HK-2 (cell line): ENCODE measurements around the gene HHIPL2.
A peak's percentile ranks its signal among the peaks of the same experiment; 100 is the strongest.

Experiments used
- DNase-seq: peaks from one replicate; pipeline ENCODE4 v3.0.0-alpha.2; 2018; ENCODE audit not compliant: unreplicated experiment

The HHIPL2 gene

DNA sequence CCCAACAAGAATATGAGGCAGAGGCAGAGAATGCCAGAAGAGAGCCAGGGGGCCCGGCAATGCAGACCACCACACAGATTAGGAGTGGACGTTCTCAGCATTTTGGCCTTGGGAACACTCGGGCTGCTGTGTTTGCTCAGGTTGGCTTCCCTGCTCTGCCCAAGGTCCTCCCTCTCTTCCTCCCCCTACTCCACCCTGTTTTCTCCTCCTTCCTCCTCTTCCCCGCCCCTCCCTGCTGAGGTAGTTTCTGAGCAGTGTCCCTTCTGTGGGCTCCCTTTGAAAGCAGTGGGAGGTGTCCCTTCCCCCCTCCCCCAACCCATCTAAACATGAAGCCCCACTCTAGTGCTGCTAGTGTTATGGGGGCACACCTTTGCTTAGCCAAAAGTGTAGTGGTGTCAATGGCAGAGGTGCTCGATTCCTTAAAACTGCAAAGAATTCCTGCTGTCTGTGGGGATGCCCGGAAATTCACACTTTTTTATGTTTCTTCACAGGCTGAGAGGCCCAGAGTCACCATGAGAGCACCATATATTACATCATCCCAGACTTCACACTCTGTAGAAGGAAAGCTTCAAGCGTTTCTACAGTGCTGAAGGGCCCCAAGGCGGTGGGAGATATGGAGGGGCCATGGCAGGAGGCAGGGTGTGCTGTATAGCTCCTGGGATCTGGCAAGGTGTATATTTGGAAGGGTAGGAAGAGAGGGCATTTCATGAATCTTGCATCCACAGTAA lies at the start of gene HHIPL2:
HHIPL2 (minus strand) TSS at position 161 of the 728 bp plus-strand sequence; CDS start at position 101, 60 bp downstream.
- no peak for DNase-seq

DNA sequence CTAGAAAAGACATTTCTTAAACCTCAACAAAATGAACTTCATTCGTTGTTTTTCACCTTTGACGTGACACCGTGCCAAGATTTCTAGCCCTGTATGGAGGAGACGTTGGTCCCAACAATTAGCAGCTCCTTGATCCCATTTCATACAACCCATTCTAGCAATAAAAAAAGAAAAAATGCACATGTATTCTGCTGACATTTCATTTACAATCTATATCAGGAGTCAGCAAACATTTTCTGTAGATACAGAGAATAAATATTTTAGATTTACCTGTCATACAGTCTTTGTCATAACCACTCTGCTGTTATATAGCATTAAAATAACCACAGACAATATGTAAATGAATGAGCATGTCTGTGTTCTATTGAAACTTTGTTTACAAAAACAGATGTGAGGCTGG lies 48.8 kb upstream of the HHIPL2 start:
- no peak for DNase-seq

DNA sequence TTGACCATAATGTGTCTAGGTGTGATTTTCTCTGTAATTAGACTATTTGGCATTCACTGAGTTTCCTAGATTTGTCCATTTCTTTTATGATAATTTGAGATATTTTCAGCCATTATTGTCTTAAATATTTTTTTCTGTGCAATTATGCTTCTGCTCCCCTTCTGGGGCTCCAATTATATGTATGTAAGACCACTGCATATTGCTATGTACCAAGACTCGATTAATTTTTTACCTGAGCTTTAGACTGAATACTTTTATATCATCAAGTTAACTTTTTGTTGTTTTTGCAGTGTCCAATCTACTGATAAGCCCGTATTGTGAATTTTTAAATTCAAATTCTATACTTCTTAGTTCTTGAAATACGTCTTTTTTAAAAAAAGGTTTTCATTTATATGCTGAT lies 46.9 kb upstream of the HHIPL2 start:
- no peak for DNase-seq

DNA sequence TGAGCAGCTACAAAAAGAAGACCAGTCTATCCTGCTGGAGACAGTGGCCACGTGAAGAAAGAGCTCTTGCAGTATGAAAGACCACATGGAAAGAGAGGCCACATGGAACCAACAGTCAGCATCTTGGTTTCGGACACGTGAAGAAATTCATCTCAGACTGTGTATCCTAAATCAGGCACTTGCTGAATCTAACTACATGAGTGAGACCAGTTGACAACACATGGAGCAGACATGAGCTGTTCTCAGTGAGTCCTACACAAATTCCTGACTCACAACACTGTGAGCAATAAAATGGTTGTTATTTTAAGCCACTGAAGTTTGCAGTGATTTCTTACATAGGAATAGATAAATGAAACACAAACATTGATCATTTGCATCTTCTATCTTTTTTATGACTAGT lies 44.3 kb upstream of the HHIPL2 start:
- no peak for DNase-seq

DNA sequence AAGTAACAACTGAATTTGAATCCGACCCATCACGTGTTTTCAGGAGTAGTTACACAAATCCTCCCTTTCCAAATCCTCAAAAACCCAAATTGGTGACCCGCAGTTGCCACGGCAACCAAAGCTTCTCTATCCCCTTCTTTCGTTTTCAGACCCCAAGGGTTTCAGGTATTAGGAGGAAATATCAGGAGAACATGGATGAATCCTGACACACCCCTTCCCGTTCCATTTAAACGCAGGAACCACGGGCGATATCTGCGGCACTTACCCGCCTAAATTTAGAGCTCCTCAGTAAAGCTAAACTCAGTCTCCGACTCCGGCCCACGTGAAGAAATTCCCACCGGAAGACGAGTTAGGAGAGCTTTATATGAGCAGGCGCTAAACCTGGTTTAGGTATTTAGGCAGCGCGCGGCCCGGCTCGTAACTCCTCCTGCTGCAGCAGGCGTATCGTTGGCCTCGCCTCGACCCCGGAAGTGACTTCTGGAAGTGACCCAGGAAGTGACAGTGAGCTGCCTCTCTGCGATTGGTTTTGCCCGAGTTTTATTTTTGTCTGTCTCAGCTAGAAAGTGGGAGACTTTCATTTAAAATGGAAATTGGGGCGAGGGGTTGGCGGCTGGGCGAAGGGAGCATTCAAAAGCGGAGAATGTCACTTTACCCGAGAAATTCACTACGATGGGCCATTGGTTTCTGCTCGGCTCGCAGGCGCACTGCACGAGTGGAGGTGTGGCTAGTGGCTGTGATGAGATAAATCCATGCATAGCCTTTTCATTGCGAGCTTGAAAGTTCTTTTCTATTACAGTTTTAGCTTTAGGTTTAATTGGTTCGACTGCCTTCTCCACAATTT lies 41.8 kb upstream of the HHIPL2 start, which contains the start of gene TAF1A:
TAF1A (minus strand) TSS at position 472 of the 841 bp plus-strand sequence.
- DNase-seq = peak; percentile 92

DNA sequence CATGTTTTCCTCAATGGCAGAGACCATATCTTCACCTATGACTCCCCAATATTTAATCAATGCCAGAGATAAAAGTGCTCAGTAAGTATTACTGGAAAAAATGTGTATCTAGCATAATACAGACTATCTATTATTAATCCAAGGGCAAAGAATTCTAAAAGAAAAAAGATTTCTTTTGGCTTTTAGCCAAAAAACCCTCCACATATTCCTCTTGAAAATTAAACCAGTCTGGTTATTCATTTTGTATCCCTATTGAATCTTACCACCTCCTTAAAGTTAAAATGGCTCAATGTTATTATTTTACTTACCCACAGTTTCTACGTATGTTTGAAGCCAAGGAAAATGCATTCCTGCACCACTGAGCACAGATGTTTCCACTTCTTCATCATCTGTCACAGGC lies 40.2 kb upstream of the HHIPL2 start:
- DNase-seq = no peak

DNA sequence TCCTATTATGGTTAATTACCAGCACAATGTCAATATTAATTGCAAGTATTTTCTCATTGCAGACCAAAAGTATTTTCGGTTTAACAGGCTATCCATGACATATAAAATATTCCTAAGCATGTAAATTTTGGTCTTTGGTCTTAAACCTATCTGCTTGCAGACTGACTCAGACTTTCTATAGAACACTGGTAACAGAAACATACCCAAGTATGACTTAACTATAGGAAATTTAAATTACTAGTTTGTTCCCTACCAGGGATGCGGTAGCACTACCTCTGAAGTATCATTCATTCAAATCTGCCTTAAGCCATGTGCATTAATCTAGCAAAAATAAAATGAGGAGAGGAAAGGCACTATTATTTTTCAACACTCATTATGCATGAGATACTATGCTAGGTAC lies 38.9 kb upstream of the HHIPL2 start:
- no peak for DNase-seq

DNA sequence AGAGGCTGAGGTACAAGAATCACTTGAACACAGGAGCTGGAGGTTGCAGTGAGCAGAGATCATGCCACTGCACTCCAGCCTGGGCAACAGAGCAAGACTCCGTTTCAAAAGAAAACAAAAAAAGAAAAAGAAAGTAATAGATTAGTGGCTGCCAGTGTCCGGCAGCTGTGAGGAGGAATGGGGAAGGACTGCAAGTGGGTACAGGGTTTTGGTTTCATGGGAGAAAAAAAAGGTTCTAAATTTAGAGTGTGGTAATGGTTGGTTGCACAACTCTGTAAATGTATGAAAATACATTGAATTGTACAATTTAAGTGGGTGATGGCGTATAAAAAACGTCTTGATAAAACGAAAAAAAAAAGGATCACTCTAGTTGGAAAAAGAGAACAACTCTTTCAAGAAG lies 35.2 kb upstream of the HHIPL2 start:
- DNase-seq = no peak

DNA sequence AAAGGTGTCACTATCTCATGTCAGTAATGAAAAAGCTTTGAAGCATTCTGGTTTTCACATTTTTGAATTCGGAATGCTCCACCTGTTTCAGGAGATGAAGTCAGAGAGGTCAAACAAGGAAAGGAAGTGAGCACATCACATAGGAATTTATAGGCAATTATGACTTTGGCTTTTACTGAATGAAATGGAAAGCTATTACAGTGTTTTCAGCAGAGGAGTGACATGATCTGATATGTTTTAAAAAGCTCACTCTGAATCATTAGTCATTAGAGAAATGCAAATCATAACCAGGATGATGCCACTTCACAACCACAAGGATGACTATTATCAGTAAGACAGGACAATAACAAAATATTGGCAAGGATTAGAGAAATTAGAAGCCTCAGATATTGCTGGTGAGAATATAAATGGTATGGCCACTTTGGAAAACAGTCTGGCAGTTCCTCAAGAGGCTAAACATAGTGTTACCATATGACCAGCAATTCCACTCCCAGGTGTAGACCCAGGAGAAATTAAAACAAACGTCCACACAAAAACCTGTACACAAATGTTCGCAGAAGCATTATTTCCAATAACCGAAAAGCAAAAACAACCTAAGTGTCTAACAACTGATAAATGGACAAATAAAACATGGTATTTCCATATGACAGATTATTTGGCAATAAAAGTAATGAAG lies 34.3 kb upstream of the HHIPL2 start:
- no peak for DNase-seq

DNA sequence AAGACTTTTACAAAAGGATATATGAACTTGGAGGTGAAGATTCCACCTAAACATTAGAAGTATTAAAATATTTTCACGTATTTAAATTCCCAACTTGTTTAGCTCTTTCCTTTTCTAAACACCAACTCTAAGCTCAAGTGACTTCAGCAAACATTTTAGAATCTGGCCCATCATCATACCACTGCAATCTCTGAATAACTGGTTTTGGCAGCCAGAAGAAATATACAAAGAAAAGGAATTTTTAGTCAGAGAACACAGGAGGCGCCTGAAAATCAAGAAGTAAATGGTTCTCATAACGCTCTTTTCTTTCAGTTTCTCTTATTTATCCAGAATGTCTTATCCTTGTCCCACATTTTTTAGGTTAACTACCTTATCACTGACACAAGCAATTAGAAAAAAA lies 31.4 kb upstream of the HHIPL2 start:
- no peak for DNase-seq

DNA sequence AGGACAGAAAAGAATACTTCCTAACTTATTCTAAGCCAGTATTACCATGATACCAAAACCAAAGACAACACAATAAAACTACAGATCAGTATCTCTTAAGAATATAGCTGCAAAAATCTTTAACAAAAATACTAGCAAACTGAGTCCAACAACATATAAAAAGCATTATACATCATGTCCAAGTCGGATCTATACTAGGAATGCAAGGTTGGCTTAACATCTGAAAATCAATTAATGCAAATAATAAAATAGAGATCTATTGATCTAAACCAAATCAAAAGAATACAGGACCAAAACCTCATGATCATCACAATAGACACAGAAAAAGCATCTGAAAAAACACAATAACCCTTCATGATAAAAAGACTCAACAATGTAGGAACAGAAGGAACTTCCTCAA lies 22.9 kb upstream of the HHIPL2 start:
- DNase-seq = no peak

DNA sequence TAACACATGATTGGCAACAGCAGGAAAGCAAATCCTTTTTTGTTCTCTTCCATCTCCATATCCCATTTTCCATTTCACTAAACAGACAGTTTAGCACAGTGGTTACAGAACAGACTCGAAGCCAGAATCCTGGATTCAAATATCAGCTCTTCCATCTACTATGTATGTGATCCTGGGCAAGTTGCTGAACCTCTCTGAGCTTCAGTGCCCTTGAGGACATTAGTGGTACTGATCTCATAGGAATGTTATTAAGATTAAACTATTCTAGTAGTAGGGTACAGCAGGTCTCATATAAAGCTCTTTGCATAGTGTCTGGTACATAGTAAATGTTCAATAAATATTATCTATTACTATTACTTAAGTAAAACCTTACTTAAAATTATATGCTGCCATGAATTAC lies 13.8 kb upstream of the HHIPL2 start:
- no peak for DNase-seq

DNA sequence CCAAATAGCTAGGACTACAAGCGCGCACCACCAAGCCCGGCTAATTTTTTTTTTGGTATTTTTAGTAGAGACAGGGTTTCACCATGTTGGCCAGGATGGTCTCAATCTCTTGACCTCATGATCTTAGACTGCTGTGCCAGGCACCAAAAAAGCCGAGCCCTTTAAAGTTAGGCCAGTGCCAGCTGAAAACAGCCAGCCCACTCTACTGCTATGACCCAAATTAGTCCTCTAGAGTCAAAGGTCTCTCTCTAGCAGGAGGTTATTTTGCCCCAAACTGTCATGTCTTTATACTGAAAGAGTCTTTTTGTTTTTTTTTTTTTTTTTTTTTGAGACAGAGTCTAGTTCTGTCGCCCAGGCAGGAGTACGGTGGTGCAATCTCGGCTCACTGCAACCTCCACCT lies 9.7 kb upstream of the HHIPL2 start:
- no peak for DNase-seq

DNA sequence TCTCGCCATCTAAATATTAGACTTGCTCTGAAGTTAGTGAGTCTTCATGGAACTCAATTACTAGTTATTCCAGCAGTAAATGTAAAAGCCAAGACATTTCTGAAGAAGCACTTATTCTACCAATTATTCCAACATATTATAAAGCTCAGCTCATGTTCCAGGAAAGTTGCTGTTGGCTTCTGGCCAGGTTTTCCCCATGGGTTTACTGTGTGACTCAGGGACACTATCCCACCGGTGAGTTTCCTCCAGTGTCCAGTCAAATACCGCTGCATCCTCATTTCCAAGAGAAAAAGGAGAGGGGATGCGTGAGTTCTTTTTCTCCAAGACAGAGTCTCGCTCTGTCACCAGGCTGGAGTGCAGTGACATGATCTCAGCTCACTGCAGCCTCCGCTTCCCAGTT lies 9.2 kb upstream of the HHIPL2 start:
- DNase-seq = no peak

DNA sequence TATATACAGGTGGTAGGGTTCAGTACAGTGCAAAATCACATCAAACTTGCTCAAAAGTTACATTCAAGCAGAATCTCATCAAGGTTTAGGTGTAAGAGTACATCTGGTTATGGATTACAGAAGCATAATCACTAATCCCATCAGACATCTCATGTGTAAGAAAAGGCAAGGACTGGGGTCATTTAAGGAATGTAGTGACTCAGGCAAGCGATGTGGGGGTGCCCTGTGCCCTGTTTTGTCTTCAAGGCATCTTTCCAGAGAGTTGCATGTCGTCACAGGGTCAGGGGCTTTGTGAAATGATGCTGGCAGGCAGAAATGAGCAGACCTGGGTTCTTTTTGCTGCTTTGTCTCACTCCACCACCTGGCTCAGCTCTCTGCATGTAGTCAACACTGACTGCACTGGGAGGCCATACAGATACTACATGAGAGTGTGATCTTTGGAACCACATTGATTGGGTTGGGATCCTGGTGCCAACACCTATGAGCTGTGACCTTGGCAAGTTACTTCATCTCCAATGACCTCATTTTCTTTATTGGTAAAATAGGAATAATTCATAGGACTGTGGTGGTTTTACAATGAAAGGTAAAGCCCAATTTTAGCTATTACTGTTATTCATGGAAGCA lies 8.2 kb upstream of the HHIPL2 start:
- DNase-seq = no peak

DNA sequence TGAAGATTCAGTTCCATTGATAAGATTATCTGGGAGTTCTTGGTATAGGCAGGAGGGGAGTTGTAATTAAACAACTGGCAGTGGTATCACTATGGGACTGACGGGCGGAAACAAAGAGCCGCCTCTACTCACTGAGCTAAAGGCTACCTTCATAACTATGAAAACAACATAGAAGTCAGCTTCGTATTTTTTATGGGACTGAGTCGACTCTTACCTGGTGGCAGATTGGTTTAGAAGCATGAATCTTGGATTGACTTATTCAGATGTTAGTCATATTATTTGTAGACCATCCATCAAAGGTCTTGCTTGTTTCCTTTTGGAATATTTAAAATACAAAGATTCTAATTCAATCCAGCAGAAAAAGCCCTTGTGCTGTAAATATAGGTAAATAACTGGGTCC lies 6.3 kb upstream of the HHIPL2 start:
- DNase-seq = no peak

DNA sequence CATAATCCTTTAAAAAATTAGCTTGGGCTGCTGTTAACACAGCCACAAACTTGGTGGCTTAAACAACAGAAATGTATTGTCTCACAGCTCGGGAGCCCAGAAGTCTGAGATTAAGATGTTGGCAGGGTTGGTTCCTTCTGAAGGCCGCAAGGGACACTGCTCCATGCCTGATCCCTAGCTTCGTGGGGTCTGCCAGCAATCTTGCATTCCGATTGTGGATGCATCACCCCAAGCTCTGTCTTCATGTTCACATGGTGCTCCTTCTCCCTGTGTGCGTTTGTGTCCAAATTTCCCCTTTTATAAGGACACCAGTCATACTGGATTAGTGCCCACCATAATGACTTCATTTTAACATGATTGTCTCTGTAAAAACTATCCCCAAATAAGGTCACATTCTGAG lies 5.0 kb upstream of the HHIPL2 start:
- no peak for DNase-seq

DNA sequence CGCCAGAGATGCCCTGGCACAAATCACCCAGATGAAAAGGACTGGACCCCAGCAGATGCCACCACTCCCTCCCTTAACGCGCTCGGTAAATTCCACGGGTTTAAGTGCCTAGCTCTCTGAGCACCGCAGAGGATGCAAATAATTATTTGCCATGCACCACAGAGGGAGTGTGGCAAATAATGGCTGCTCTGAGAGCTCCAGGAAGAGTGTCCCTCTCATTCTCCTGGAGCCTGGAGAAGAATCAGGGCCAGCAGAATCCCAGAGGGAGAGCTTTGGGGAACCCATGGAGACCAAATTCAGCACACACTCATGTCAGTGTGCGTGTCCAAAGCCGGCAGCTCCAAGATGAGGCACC lies 667 bp downstream of the HHIPL2 start:
- DNase-seq = no peak

DNA sequence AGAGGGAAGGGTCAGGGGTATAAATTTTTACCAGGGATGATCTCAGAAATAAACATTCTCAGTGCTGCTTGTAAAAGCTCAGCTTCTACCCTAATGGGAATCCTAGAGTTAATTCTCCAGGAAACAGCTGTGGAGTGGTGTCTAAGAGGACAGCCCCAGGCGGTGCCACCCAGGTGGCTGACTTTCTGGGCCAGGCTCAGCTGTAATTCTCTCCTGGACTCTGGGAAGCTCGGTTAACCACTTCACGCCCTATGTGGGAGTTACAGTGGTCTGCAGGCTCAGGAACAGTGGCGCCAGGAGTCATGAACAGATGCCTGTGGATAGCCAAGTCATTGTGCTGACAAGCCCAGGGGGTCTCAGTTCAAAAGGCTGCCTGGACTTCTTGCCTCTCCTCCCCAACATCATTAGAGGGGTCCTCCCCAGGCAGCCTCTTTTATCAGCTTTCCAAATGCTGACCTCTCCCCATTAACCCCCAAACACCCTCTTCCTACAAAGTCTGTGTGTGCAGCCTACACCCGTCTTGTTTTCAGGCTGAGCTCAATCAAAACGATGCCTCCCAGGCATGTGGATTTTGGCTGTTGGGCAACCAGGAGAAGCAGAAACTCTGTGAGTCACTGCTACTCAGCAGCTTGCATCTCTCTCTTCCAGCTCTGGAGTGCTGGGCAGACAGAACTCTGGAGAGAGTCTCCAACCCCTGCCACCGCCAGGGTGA lies 1.2 kb downstream of the HHIPL2 start:
- no peak for DNase-seq

DNA sequence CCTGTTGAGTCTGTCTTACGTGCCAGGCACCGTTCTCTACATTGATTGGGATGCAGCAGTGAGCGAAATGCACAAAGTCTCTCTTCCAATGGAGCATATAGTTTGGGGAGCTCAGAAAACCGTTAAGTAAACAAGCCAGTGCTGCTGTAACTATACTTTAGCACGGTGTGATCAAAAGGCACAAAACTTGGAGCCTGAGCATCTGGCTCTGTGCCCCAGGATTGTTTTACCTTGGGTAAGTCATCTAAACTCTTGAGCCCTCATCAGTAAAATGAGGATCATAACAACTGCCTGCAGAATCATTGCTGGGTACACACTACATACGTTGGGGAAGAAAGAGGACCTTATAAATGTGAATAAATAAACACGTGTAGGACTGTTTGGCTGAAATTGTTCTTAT lies 1.8 kb downstream of the HHIPL2 start:
- no peak for DNase-seq

DNA sequence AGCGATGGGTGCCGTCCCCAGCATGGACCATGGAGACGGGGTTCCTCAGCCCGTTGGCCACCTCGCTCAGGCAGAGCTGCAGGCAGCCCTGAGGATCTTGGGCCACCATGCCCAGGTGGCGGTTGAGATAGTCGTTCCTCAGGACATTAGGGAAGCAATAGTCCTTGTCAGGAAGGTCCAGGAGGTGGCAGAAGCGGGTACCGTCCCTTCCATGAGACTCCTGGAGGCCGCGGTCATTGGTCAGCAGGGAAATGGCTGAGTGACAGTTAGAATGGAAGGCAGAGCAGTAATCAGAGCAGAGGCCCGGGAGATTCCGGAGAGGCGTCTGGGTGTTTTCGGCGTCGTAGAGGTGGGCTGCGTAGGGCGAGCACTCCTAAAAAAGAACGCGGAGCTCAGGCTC lies 4.1 kb downstream of the HHIPL2 start:
- DNase-seq = no peak

DNA sequence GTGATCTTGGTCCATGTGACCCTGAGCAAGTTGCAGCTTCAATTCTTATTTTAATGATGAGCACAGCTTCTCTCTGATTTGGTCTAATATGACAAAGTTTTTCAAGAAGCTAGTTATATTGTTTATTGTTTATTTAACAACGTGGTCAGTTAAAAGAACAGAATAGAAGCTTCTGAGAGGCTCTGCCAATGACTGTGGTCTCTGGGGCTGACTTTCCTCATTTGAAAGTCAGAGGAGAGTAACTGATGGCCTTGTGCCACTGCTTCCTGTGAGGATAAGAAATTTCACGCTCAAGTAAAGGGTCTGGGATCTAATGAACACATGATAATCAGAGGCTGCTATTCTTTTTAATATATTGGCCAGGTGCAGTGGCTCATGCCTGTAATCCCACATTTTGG lies 7.3 kb downstream of the HHIPL2 start:
- no peak for DNase-seq
